SK-N-SH treated with all-trans-retinoic acid at 6 μM for 48 hours (cell line): Measurements from ENCODE around the gene PTH1R.

ENCODE experiments used
- ATAC-seq: fragments of 200-7000 bp; cut with Tn5 transposase; 3 replicates; pipeline ENCODE4 v1.9.1; 2020; ENCODE audit warnings: mild to moderate bottlenecking, moderate library complexity
- BACH2 ChIP-seq: fragments of 250-450 bp; sonication (Bioruptor Pico); IDR thresholded peaks from 2 replicates; pipeline ENCODE4 v1.9.0; 2021; ENCODE audit warnings: mild to moderate bottlenecking, borderline replicate concordance
- CSDC2 ChIP-seq: fragments of 250-450 bp; sonication (Bioruptor Pico); IDR thresholded peaks from 2 replicates; pipeline ENCODE4 v1.5.0; 2020; ENCODE audit warnings: mild to moderate bottlenecking, moderate library complexity
- ESRRG ChIP-seq: fragments of 250-450 bp; sonication (Bioruptor Pico); IDR thresholded peaks from 2 replicates; pipeline ENCODE4 v1.6.1; 2021; ENCODE audit warnings: mild to moderate bottlenecking
- ISL1 ChIP-seq: fragments of 250-450 bp; sonication (Bioruptor Pico); IDR thresholded peaks from 2 replicates; pipeline ENCODE4 v2.1.2; 2022; ENCODE audit warnings: mild to moderate bottlenecking, moderate library complexity
- OSR1 ChIP-seq: fragments of 250-450 bp; sonication (Bioruptor Pico); IDR thresholded peaks from 2 replicates; pipeline ENCODE4 v1.8.0; 2022; ENCODE audit warnings: moderate library complexity, mild to moderate bottlenecking, inconsistent platforms
- PPARA ChIP-seq: fragments of 250-450 bp; sonication (Bioruptor Pico); IDR thresholded peaks from 2 replicates; pipeline ENCODE4 v1.5.0; 2020; ENCODE audit warnings: mild to moderate bottlenecking, borderline replicate concordance
- RARB ChIP-seq: fragments of 250-450 bp; sonication (Bioruptor Pico); IDR thresholded peaks from 2 replicates; pipeline ENCODE4 v1.8.0; 2021; ENCODE audit warnings: mild to moderate bottlenecking, moderate library complexity
- SNAI2 ChIP-seq: fragments of 250-450 bp; sonication (Bioruptor Pico); IDR thresholded peaks from 2 replicates; pipeline ENCODE4 v1.5.0; 2020; ENCODE audit warnings: mild to moderate bottlenecking, moderate library complexity
- TCF4 ChIP-seq: fragments of 250-450 bp; sonication (Bioruptor Pico); IDR thresholded peaks from 2 replicates; pipeline ENCODE4 v1.8.0; 2021; ENCODE audit warnings: mild to moderate bottlenecking, moderate library complexity, borderline replicate concordance
- TOX ChIP-seq: fragments of 250-450 bp; sonication (Bioruptor Pico); IDR thresholded peaks from 2 replicates; pipeline ENCODE4 v1.8.0; 2021; ENCODE audit warnings: mild to moderate bottlenecking, moderate library complexity, borderline replicate concordance
- ZFP3 ChIP-seq: fragments of 250-450 bp; sonication (Bioruptor Pico); IDR thresholded peaks from 2 replicates; pipeline ENCODE4 v1.5.0; 2020; ENCODE audit warnings: mild to moderate bottlenecking, moderate library complexity
- ZFP30 ChIP-seq: fragments of 450-650 bp; formaldehyde crosslinking; IDR thresholded peaks from 2 replicates; pipeline ENCODE4 v1.5.0; 2022; ENCODE audit warnings: mild to moderate bottlenecking, moderate library complexity
- ZNF565 ChIP-seq: fragments of 450-650 bp; formaldehyde crosslinking; conservative IDR thresholded peaks from 2 replicates; pipeline ENCODE4 v1.5.0; 2020; ENCODE audit warnings: low read depth, mild to moderate bottlenecking, moderate library complexity
- ZNF70 ChIP-seq: fragments of 450-650 bp; formaldehyde crosslinking; IDR thresholded peaks from 2 replicates; pipeline ENCODE4 v1.5.0; 2020; ENCODE audit warnings: mild to moderate bottlenecking, moderate library complexity
- ZNF8 ChIP-seq: fragments of 450-650 bp; formaldehyde crosslinking; IDR thresholded peaks from 2 replicates; pipeline ENCODE4 v1.5.0; 2020; ENCODE audit warnings: mild to moderate bottlenecking, moderate library complexity
- TF ChIP-seq, protein P1 (sequence below): fragments of 250-450 bp; sonication (Bioruptor Pico); IDR thresholded peaks from 2 replicates; pipeline ENCODE4 v1.5.0; 2020; ENCODE audit warnings: mild to moderate bottlenecking, moderate library complexity
- TF ChIP-seq, protein P2 (sequence below): fragments of 250-450 bp; sonication (Bioruptor Pico); IDR thresholded peaks from 2 replicates; pipeline ENCODE4 v1.8.0; 2020; ENCODE audit warnings: mild to moderate bottlenecking, moderate library complexity, borderline replicate concordance
- TF ChIP-seq, protein P3 (sequence below): fragments of 250-450 bp; sonication (Bioruptor Pico); IDR thresholded peaks from 2 replicates; pipeline ENCODE4 v1.5.1; 2020; ENCODE audit warnings: low read depth, mild to moderate bottlenecking, moderate library complexity

Gene PTH1R

DNA sequence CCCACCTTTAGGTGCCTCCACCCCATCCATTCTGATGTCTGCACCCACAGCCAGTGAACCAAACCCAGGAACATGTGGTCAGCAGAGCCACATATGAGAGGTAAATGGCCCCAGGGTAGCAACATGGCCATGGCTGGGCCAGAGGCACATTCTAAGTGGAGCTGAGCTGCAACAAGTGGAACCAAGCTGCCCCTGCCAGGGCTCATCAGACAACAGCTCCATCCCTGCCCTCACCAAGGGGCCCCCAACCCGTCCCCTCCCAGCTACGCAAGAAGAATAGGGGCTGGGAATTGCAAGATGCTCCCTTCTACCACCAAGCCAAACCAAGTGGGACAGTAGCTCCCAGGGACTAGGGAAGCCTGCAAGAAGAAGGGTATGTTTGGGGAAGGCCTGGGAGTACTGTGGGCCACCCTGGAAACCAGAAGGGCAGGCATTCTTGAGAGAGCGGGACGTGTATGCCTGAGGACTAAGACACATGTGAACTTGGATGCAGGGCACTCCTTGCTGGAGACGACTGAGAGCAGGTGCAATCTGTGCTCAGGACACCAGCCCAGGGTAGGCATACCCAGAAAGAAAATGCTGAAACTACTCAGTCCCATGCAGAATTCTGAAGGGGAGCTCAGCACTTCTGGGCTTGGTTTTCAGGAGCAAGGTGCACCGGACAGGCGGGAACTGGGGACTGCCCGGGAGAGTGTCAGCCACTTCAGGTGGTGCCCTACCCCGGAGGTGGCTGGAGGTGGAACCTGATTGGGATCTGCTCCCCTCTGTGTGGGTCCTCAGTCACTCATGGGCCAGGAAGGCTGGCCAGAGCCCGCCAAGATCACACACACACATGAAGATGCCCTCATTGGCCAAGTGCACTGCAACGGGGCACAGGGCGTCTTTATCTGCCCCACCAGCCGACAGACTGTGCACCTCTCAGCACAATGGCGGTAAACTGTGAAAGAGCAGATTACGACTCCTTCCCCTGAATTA is 23.8 kb upstream of the PTH1R start (continued):
- TF ChIP-seq, protein P1, sequence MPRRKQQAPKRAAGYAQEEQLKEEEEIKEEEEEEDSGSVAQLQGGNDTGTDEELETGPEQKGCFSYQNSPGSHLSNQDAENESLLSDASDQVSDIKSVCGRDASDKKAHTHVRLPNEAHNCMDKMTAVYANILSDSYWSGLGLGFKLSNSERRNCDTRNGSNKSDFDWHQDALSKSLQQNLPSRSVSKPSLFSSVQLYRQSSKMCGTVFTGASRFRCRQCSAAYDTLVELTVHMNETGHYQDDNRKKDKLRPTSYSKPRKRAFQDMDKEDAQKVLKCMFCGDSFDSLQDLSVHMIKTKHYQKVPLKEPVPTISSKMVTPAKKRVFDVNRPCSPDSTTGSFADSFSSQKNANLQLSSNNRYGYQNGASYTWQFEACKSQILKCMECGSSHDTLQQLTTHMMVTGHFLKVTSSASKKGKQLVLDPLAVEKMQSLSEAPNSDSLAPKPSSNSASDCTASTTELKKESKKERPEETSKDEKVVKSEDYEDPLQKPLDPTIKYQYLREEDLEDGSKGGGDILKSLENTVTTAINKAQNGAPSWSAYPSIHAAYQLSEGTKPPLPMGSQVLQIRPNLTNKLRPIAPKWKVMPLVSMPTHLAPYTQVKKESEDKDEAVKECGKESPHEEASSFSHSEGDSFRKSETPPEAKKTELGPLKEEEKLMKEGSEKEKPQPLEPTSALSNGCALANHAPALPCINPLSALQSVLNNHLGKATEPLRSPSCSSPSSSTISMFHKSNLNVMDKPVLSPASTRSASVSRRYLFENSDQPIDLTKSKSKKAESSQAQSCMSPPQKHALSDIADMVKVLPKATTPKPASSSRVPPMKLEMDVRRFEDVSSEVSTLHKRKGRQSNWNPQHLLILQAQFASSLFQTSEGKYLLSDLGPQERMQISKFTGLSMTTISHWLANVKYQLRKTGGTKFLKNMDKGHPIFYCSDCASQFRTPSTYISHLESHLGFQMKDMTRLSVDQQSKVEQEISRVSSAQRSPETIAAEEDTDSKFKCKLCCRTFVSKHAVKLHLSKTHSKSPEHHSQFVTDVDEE (CRISPR knock-in tag) = no peak
- TF ChIP-seq TCF4 (CRISPR knock-in tag) = no peak
- no peak for TF ChIP-seq ESRRG (CRISPR knock-in tag)
- no peak for TF ChIP-seq PPARA (CRISPR knock-in tag)
- no peak for TF ChIP-seq ZNF70 (CRISPR knock-in tag)

DNA sequence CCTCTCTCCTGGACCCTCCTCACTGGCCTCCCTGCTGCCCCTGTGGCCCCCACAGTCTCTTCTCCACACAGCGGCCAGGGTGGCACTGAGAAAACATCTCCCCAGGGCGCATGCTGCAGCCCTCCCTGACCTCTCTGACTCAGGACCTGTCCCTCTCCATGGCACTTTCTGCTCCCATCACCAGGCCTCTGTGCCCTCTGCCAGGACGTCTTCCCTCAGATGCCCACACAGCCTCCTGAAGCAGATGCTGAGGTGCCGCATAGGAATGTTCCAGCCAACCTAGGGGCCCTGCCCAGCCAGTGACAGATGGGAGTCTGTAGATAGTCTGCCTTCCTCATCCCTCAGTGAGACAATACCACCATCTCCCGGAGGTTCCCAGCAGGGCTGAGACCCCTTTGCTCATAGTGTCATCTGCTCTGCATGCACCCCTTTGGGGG is 22.9 kb upstream of the PTH1R start:
- ATAC-seq = no peak
- no peak for TF ChIP-seq TOX (CRISPR knock-in tag)
- TF ChIP-seq ISL1 (CRISPR knock-in tag) = no peak
- no peak for TF ChIP-seq TCF4 (CRISPR knock-in tag)
- TF ChIP-seq CSDC2 (CRISPR knock-in tag) = no peak
- TF ChIP-seq OSR1 = no peak
- no peak for TF ChIP-seq PPARA (CRISPR knock-in tag)
- no peak for TF ChIP-seq ZNF8
- no peak for TF ChIP-seq ZFP30
- TF ChIP-seq, protein P2, sequence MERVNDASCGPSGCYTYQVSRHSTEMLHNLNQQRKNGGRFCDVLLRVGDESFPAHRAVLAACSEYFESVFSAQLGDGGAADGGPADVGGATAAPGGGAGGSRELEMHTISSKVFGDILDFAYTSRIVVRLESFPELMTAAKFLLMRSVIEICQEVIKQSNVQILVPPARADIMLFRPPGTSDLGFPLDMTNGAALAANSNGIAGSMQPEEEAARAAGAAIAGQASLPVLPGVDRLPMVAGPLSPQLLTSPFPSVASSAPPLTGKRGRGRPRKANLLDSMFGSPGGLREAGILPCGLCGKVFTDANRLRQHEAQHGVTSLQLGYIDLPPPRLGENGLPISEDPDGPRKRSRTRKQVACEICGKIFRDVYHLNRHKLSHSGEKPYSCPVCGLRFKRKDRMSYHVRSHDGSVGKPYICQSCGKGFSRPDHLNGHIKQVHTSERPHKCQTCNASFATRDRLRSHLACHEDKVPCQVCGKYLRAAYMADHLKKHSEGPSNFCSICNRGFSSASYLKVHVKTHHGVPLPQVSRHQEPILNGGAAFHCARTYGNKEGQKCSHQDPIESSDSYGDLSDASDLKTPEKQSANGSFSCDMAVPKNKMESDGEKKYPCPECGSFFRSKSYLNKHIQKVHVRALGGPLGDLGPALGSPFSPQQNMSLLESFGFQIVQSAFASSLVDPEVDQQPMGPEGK = no peak
- no peak for TF ChIP-seq SNAI2 (CRISPR knock-in tag)

DNA sequence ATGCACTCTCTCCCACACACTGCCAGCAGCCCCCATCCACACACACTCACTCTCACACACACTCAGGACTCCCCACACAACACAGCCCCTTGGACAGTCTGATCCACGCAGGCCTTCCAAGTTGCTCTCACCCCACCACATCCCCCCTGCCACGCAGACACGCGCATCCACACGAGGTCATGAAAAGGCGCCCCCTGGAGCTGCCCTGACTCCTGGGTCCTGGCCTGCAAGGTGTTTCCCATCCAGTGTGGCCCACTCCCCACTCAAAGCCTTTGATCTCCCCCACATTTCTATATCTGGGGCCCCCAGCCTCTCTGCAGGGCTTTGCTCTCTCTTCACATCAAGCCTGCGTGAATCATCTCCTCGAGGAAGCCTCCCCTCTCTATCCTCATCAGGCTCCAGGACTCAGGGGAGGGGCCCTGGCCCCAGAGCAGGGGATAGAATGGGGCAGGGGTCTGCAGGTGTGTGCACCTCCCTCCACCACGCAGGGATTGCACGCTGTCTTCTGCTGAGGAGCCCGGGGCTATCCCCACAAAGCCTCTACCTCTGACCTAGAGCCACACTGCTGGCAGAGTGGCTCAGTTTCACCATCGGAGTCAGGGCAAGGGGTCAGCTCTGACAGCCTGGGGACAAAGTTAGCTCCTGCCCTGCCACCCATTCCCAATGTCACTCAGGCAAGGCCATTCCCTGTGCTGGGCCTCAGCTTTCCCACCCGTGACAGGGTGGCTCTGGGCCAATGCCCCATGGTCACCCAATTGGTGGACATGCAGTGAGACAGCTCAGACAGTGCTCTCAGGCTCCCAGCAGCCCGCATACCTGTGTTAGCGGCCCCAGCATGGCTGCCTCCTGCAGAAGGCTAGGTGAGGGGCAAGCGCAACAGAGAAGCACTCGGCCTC is 20.7 kb upstream of the PTH1R start:
- ATAC-seq = no peak
- TF ChIP-seq PPARA (CRISPR knock-in tag) (no peak), ZFP3 (CRISPR knock-in tag) (no peak), SNAI2 (CRISPR knock-in tag) (no peak), ZNF565 (no peak), OSR1 (no peak), CSDC2 (CRISPR knock-in tag) (no peak), BACH2 (CRISPR knock-in tag) (no peak), RARB (CRISPR knock-in tag) (no peak), TCF4 (CRISPR knock-in tag) (no peak)
- TF ChIP-seq, protein P2 = no peak
- TF ChIP-seq, protein P3, sequence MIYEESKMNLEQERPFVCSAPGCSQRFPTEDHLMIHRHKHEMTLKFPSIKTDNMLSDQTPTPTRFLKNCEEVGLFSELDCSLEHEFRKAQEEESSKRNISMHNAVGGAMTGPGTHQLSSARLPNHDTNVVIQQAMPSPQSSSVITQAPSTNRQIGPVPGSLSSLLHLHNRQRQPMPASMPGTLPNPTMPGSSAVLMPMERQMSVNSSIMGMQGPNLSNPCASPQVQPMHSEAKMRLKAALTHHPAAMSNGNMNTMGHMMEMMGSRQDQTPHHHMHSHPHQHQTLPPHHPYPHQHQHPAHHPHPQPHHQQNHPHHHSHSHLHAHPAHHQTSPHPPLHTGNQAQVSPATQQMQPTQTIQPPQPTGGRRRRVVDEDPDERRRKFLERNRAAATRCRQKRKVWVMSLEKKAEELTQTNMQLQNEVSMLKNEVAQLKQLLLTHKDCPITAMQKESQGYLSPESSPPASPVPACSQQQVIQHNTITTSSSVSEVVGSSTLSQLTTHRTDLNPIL (CRISPR knock-in tag) = no peak
